ENCODE measurements around the gene PPID. TPM values are rescaled to one million over a fixed set of nuclear protein-coding genes. Genes with fewer than 3 reads are reported as not detected.
"Not testable (repeated sequence)": the region's sequence is repeated elsewhere in the genome, so short reads cannot be mapped to it uniquely, and the experiment has no call there.

PPID gene
- total and polyA plus RNA-seq, 5 donors from 2014 or later = 18.3 to 50.4 (median 44.9) TPM

DNA sequence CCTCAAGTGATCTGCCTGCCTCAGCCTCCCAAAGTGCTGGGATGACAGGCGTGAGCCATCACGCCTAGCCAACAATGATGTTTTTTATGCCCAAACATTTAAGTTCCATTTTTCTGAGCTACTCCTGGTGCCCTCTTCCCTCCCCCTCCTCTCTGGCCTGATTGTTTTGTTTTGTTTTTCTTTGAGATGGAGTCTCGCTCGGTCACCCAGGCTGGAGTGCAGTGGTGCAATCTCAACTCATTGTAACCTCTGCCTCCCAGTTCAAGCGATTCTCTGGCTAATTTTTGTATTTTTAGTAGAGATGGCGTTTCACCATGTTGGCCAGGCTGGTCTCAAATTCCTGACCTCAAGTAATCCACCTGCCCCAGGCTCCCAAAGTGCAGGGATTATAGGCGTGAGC is 32.6 kb upstream of the PPID start:
- H3K4me3 Mint-ChIP-seq; H3K36me3 ChIP-seq (ENCODE audit: control insufficient read depth, insufficient read depth, low read length); H3K4me1 Mint-ChIP-seq; DNase-seq; H3K4me1 ChIP-seq (ENCODE audit: control insufficient read depth, insufficient read depth, low read length, poor library complexity, severe bottlenecking); H3K27ac Mint-ChIP-seq; H3K27me3 ChIP-seq (ENCODE audit: control insufficient read depth, insufficient read depth, low read length); H3K4me3 ChIP-seq (ENCODE audit: low read depth, low read length); ATAC-seq (ENCODE audit: low read depth in 2 of 2); H3K9me3 ChIP-seq (ENCODE audit: control insufficient read depth in 2 of 2, low read length in 2 of 2); H3K27ac ChIP-seq (ENCODE audit: insufficient read depth, low read length, poor library complexity, severe bottlenecking); H3K9me3 Mint-ChIP-seq; H3K36me3 Mint-ChIP-seq: not testable (repeated sequence)
- peaks cover 29% of the 10 kb centered on the region for H3K27me3 Mint-ChIP-seq

DNA sequence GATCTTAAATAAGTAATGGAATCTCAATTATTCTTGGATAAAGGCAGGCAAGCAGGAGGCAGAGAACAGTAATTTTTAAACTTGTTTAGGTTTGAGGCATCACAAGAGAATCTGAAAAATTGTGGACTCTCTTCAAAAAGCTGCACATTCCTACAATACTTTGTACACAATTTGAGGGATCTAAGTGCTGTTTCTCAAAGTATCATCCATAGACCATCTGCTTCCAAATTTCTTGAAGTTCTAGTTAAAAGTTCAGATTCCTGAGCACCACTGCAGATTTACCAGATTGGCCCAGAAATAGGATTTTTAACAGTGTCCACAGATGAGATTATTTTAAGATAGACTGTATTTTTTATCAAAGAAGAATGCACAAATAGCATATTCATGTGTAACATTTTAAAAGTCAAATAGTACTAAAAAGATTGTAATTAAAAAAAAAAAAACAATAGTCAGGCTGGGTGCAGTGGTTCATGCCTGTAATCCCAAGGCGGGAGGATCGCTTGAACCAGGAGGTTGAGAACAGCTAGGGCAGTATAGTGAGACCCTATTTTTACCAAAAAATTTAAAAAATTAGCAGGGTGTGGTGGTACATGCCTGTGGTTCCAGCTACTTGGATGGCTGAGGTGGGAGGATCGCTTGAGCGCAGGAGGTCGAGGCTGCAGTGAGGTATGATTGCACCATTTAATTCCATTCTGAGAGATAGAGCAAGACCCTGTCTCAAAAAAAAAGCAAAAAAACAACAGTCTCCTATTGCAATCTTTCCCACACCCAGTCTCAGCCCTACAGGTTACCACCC is 31.4 kb upstream of the PPID start:
- H3K4me3 Mint-ChIP-seq = no peak overlapping the region
- no peaks in the 10 kb centered on the region for H3K36me3 ChIP-seq (ENCODE audit: control insufficient read depth, insufficient read depth, low read length)
- H3K27ac ChIP-seq (ENCODE audit: insufficient read depth, low read length, poor library complexity, severe bottlenecking) = no peak overlapping the region
- H3K27me3 Mint-ChIP-seq = peaks cover 32% of the 10 kb centered on the region
- ATAC-seq (ENCODE audit: low read depth in 2 of 2) = no peak
- H3K27ac Mint-ChIP-seq = no peak overlapping the region
- H3K4me3 ChIP-seq (ENCODE audit: low read depth, low read length) = no peak overlapping the region
- no peaks in the 10 kb centered on the region for H3K9me3 ChIP-seq (ENCODE audit: control insufficient read depth in 2 of 2, low read length in 2 of 2)
- peaks cover 0 to 7% (median 0%) of the 10 kb centered on the region in 7 donors for H3K9me3 Mint-ChIP-seq
- H3K4me1 Mint-ChIP-seq = no peaks in the 10 kb centered on the region
- H3K36me3 Mint-ChIP-seq = no peaks in the 10 kb centered on the region
- DNase-seq = no peak
- H3K4me1 ChIP-seq (ENCODE audit: control insufficient read depth, insufficient read depth, low read length, poor library complexity, severe bottlenecking) = no peaks in the 10 kb centered on the region
- H3K27me3 ChIP-seq (ENCODE audit: control insufficient read depth, insufficient read depth, low read length) = peaks cover 3% of the 10 kb centered on the region

DNA sequence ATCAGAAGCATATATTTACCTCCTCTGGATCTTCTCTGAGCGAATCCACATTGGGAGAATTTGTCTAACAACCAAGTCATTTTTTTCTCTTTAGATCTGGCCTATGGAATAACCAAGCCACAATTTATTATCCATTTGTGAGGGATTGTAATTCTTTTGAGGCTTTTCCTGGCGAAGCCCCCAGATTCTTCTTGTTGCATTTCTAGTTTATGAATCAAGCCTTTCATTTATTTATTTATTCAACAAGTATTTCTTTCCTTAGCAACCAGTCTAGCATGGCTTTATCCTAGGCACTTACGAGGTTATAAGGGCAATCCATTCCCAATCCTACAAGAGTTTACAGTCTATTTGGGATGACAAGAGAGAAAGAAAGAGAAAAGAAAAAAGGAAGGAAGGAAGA is 27.2 kb upstream of the PPID start:
- Histone ChIP-seq H3K9me3 (ENCODE audit: control insufficient read depth in 2 of 2, low read length in 2 of 2) (no peaks in the 10 kb centered on the region), H3K36me3 (ENCODE audit: control insufficient read depth, insufficient read depth, low read length) (no peaks in the 10 kb centered on the region), H3K4me1 (ENCODE audit: control insufficient read depth, insufficient read depth, low read length, poor library complexity, severe bottlenecking) (no peaks in the 10 kb centered on the region), H3K27me3 (ENCODE audit: control insufficient read depth, insufficient read depth, low read length) (no peaks in the 10 kb centered on the region), H3K4me3 (ENCODE audit: low read depth, low read length) (no peak overlapping the region), H3K27ac (ENCODE audit: insufficient read depth, low read length, poor library complexity, severe bottlenecking) (no peak overlapping the region)
- Mint-ChIP-seq H3K9me3 (peaks cover 0 to 3% (median 0%) of the 10 kb centered on the region in 7 donors), H3K27me3 (peaks cover 14% of the 10 kb centered on the region), H3K36me3 (no peaks in the 10 kb centered on the region), H3K4me1 (no peaks in the 10 kb centered on the region), H3K4me3 (no peak overlapping the region), H3K27ac (no peak overlapping the region)
- DNase-seq (no peak), ATAC-seq (ENCODE audit: low read depth in 2 of 2) (no peak)

DNA sequence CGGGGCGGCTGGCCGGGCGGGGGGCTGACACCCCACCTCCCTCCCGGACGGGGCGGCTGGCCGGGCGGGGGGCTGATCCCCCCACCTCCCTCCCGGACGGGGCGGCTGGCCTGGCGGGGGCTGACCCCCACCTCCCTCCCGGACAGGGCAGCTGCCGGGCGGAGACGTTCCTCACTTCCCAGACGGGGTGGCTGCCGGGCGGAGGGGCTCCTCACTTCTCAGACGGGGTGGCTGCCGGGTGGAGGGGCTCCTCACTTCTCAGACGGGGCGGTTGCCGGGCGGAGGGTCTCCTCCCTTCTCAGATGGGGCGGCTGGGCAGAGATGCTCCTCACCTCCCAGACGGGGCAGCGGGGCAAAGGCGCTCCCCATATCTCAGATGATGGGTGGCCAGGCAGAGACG is 23.3 kb upstream of the PPID start:
- H3K9me3 Mint-ChIP-seq; H3K4me3 ChIP-seq (ENCODE audit: low read depth, low read length); H3K4me3 Mint-ChIP-seq; H3K36me3 Mint-ChIP-seq; H3K27me3 ChIP-seq (ENCODE audit: control insufficient read depth, insufficient read depth, low read length); H3K27me3 Mint-ChIP-seq; H3K27ac ChIP-seq (ENCODE audit: insufficient read depth, low read length, poor library complexity, severe bottlenecking); H3K36me3 ChIP-seq (ENCODE audit: control insufficient read depth, insufficient read depth, low read length); H3K4me1 ChIP-seq (ENCODE audit: control insufficient read depth, insufficient read depth, low read length, poor library complexity, severe bottlenecking); H3K9me3 ChIP-seq (ENCODE audit: control insufficient read depth in 2 of 2, low read length in 2 of 2); DNase-seq; ATAC-seq (ENCODE audit: low read depth in 2 of 2); H3K27ac Mint-ChIP-seq; H3K4me1 Mint-ChIP-seq: not testable (repeated sequence)

DNA sequence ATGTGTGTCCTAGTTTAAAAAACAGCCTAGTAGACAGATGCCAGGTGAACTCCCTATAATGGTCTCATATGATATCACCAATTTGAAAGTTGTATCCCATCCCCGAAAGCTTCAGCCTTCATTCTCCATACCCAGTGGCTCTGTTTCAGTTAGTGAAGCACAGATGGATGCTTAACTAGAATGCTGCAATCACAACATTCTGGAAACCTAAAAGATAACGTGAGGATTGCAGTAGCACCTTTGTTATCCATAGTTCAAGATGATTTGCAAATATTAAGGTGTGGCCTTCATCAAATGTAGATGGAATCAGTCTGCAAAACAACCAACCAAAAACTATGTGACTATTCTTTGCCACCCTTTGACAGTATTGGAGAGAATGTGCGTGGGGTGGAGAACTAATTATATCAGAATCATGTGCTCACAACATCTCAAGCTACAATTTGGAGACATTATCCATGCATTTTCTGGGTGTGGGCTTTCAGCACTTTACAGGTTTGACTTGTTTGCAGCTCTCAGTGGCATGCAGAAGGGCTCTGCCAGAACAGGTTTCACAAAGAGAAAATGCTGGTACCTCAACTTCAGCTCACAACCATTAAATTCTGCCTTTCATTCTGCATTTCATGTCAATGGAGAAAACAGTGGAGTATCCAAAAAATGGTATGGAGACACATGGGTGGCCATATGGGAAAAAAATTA is 18.3 kb upstream of the PPID start:
- Mint-ChIP-seq H3K4me3 (no peak overlapping the region), H3K9me3 (no peaks in the 10 kb centered on the region), H3K36me3 (no peaks in the 10 kb centered on the region), H3K27me3 (peaks cover 4% of the 10 kb centered on the region), H3K27ac (no peak overlapping the region), H3K4me1 (no peaks in the 10 kb centered on the region)
- Histone ChIP-seq H3K27ac (ENCODE audit: insufficient read depth, low read length, poor library complexity, severe bottlenecking) (no peak overlapping the region), H3K4me1 (ENCODE audit: control insufficient read depth, insufficient read depth, low read length, poor library complexity, severe bottlenecking) (no peaks in the 10 kb centered on the region), H3K9me3 (ENCODE audit: control insufficient read depth in 2 of 2, low read length in 2 of 2) (no peaks in the 10 kb centered on the region), H3K36me3 (ENCODE audit: control insufficient read depth, insufficient read depth, low read length) (no peaks in the 10 kb centered on the region), H3K27me3 (ENCODE audit: control insufficient read depth, insufficient read depth, low read length) (no peaks in the 10 kb centered on the region), H3K4me3 (ENCODE audit: low read depth, low read length) (no peak overlapping the region)
- DNase-seq (no peak), ATAC-seq (ENCODE audit: low read depth in 2 of 2) (no peak)

DNA sequence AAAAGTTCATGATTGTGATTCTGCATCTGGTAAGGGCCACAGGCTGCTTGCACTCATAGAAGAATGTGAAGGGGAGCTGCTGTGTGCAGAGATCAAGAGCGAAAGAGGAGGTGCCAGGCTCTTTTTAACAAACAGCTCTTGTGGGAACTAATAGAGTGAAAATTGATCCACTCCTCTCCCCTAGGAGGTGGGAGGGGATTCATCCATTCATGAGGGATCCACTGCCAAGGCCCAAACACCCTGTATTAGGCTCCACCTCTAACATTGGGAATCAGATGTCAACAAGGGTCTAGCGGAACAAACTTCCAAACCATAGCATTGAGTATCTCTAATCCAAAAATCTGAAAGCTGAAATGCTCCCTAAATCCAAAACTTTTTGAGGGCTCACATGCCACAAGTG is 16.4 kb upstream of the PPID start:
- ATAC-seq (ENCODE audit: low read depth in 2 of 2) = no peak
- Mint-ChIP-seq H3K27ac (no peak overlapping the region), H3K27me3 (peaks cover 4% of the 10 kb centered on the region), H3K9me3 (no peaks in the 10 kb centered on the region), H3K4me1 (no peaks in the 10 kb centered on the region), H3K4me3 (no peak overlapping the region), H3K36me3 (no peaks in the 10 kb centered on the region)
- Histone ChIP-seq H3K4me3 (ENCODE audit: low read depth, low read length) (no peak overlapping the region), H3K4me1 (ENCODE audit: control insufficient read depth, insufficient read depth, low read length, poor library complexity, severe bottlenecking) (no peaks in the 10 kb centered on the region), H3K27me3 (ENCODE audit: control insufficient read depth, insufficient read depth, low read length) (no peaks in the 10 kb centered on the region), H3K36me3 (ENCODE audit: control insufficient read depth, insufficient read depth, low read length) (no peaks in the 10 kb centered on the region), H3K9me3 (ENCODE audit: control insufficient read depth in 2 of 2, low read length in 2 of 2) (no peaks in the 10 kb centered on the region), H3K27ac (ENCODE audit: insufficient read depth, low read length, poor library complexity, severe bottlenecking) (no peak overlapping the region)
- no peak for DNase-seq

DNA sequence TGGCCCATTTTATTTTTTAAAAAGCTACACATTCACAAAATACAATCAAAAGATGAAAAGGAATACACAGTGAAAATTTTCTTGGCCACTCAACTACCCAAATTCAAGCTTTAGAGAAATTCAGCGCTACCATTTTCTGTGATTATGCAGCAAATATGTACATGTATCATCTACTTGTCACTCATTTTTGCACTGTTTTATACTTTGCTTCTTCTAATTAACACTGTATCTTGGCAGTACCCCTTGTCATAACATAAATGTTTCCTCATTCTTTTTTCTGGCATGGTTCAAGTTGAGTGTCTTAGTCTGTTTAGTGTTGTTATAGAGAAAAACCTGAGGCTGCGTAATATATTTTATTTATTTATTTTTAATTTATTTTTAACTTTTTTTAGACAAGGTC is 15.7 kb upstream of the PPID start:
- Mint-ChIP-seq H3K27me3 (peaks cover 4% of the 10 kb centered on the region), H3K27ac (no peak overlapping the region), H3K36me3 (no peaks in the 10 kb centered on the region), H3K4me3 (no peak overlapping the region), H3K4me1 (no peaks in the 10 kb centered on the region), H3K9me3 (no peaks in the 10 kb centered on the region)
- Histone ChIP-seq H3K4me1 (ENCODE audit: control insufficient read depth, insufficient read depth, low read length, poor library complexity, severe bottlenecking) (no peaks in the 10 kb centered on the region), H3K27me3 (ENCODE audit: control insufficient read depth, insufficient read depth, low read length) (no peaks in the 10 kb centered on the region), H3K9me3 (ENCODE audit: control insufficient read depth in 2 of 2, low read length in 2 of 2) (no peaks in the 10 kb centered on the region), H3K4me3 (ENCODE audit: low read depth, low read length) (no peak overlapping the region), H3K36me3 (ENCODE audit: control insufficient read depth, insufficient read depth, low read length) (no peaks in the 10 kb centered on the region), H3K27ac (ENCODE audit: insufficient read depth, low read length, poor library complexity, severe bottlenecking) (no peak overlapping the region)
- DNase-seq = no peak
- no peak for ATAC-seq (ENCODE audit: low read depth in 2 of 2)
